ENCODE measurements around the gene PCDHGB3.
"Not testable (repeated sequence)": the region's sequence is repeated elsewhere in the genome, so short reads cannot be mapped to it uniquely, and the experiment has no call there.

The PCDHGB3 gene

GRCh38 chr5:141393267-141393666, 23.2 kb downstream of the PCDHGB3 start:
- DNase-seq: no peak

- not testable (repeated sequence) for DNase-seq
Observed at GRCh38 chr5:141394401-141395187, 24.6 kb downstream of the PCDHGB3 start.

DNA sequence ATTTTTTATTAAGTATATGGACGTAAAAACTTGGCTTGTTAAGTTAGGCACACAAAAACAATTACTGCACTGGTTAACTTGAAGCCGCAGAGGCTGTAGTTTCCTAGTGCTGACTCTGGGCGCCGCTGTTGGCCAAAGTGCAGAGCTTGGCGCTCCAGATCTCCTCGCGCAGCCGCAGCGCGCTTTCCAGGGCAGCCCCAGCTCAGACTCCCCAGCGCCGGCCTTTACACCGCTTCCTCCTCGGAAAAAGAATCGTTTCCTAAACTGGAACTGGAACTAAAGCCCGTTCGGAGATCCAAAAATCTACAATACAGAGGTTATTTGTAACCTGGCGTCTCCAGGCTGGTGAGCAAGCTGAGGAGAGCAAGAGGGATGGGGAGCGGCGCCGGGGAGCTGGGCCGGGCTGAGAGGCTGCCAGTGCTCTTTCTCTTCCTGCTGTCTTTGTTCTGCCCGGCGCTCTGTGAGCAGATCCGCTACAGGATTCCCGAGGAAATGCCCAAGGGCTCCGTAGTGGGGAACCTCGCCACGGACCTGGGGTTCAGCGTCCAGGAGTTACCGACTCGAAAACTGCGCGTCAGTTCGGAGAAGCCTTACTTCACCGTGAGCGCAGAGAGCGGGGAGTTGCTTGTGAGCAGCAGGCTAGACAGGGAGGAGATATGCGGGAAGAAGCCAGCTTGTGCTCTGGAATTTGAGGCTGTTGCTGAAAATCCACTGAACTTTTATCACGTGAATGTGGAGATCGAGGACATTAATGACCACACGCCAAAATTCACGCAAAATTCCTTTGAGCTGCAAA, 27.9 kb downstream of the PCDHGB3 start, which contains the start of gene PCDHGB5:
TSS of gene PCDHGB5 (plus strand) at position 192 of the 796 bp plus-strand sequence. CDS start at position 373, 181 bp downstream.
- peak; percentile 53 to 75 (median 72) for DNase-seq

- DNase-seq: no peak
Observed at GRCh38 chr5:141398608-141399007, 28.6 kb downstream of the PCDHGB3 start.

DNA sequence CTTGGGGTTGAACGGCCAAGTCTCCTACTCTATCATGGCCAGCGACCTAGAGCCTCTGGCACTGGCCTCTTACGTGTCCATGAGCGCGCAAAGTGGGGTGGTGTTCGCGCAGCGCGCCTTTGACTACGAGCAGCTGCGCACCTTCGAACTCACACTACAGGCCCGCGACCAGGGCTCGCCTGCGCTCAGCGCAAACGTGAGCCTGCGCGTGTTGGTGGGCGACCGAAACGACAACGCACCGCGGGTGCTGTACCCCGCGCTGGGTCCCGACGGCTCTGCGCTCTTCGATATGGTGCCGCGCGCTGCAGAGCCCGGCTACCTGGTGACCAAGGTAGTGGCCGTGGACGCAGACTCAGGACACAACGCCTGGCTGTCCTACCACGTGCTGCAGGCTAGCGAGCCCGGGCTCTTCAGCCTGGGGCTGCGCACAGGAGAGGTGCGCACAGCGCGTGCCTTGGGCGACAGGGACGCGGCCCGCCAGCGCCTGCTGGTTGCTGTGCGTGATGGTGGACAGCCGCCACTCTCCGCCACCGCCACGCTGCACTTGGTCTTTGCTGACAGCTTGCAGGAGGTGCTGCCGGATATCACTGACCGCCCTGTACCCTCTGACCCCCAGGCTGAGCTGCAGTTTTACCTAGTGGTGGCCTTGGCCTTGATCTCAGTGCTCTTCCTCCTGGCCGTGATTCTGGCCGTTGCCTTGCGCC, 29.7 kb downstream of the PCDHGB3 start:
- no peak for DNase-seq

- DNase-seq: peak; percentile 34 to 47 (median 44)
Observed at GRCh38 chr5:141402553-141403243, 32.7 kb downstream of the PCDHGB3 start, which contains the start of gene PCDHGA9. Gene PCDHGA9 (plus strand): TSS chr5:141402778. CDS start chr5:141402953, 175 bp downstream.

DNA sequence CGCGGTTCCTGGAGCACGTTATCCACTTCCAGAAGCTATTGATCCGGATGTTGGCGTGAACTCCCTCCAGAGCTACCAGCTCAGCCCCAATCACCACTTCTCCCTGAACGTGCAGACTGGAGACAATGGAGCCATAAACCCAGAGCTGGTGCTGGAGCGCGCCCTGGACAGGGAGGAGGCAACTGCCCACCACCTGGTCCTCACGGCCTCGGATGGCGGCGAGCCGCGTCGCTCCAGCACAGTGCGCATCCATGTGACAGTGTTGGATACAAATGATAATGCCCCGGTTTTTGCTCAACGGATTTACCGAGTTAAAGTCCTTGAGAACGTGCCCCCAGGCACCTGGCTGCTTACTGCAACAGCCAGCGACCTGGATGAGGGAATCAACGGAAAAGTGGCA, 33.3 kb downstream of the PCDHGB3 start:
- DNase-seq: no peak

DNA sequence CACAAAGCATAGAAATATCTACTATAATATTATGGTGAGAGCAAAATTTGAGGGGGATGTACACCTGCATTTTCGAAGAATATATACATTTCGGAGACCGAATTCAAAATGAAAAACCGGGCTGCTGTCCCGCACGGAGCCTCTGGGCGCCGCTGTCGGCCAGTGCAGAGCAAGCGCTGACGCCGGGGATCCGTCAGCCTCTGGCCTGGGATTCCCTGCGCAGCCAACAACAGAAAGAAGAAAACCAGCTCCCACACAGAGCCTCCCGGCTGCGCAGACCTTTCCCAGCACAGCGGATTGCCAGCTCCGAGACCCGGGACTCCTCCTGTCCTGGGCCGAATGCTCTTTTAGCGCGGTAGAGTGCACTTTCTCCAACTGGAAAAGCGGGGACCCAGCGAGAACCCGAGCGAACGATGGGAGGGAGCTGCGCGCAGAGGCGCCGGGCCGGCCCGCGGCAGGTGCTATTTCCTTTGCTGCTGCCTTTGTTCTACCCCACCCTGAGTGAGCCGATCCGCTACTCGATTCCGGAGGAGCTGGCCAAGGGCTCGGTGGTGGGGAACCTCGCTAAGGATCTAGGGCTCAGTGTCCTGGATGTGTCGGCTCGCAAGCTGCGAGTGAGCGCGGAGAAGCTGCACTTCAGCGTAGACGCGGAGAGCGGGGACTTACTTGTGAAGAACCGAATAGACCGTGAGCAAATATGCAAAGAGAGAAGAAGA, 37.9 kb downstream of the PCDHGB3 start, which contains the start of gene PCDHGB6:
TSS of gene PCDHGB6 (plus strand) at position 232 of the 716 bp plus-strand sequence. CDS start at position 414, 182 bp downstream.
- DNase-seq: peak; percentile 61 to 84 (median 73)

GRCh38 chr5:141409598-141410306, 39.7 kb downstream of the PCDHGB3 start:
- DNase-seq: no peak

- no peak for DNase-seq
Observed at GRCh38 chr5:141411575-141411974, 41.5 kb downstream of the PCDHGB3 start.

DNA sequence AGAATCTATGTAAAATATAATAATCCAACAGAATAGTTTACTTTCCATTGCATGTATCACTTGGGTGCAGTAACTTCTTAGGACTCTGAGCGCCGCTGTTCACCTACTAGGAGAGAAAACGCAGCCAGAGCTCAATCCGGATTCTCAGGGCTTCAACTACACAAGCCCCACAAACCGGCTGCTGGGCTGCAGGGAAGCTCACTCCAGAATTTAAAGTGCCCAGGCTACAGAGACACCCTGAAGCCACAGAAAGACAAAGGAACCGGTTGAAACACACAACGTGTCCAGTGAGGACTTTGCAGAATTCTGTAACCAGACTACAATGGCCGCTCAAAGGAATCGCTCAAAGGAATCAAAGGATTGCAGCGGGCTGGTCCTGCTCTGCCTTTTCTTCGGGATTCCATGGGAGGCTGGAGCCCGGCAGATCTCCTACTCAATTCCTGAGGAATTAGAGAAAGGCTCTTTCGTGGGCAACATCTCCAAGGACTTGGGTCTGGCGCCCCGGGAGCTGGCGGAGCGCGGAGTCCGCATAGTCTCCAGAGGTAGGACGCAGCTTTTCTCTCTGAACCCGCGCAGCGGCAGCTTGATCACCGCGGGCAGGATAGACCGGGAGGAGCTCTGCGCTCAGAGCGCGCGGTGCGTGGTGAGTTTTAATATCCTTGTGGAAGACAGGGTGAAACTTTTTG, 43.0 kb downstream of the PCDHGB3 start, which contains the start of gene PCDHGA10:
TSS of gene PCDHGA10 (plus strand) at position 134 of the 686 bp plus-strand sequence. CDS start at position 323, 189 bp downstream.
- DNase-seq: peak; percentile 77 to 79 (median 79)

DNA sequence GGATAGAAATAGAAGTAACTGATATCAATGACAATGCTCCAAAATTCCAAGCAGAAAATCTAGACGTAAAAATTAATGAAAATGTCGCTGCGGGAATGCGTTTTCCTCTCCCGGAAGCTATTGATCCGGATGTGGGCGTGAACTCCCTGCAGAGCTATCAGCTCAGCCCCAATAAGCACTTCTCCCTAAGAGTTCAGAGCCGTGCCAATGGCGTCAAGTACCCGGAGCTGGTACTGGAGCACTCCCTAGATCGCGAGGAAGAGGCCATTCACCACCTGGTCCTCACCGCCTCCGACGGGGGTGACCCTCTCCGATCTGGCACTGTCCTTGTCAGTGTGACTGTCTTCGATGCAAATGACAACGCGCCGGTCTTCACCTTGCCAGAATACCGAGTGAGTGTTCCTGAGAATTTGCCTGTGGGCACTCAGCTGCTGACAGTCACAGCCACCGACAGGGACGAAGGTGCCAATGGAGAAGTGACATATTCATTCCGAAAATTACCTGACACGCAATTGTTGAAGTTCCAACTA, 43.6 kb downstream of the PCDHGB3 start:
- DNase-seq: no peak

GRCh38 chr5:141414548-141415274, 44.7 kb downstream of the PCDHGB3 start:
- not testable (repeated sequence) for DNase-seq

GRCh38 chr5:141415275-141415618, 45.2 kb downstream of the PCDHGB3 start:
- not testable (repeated sequence) for DNase-seq

DNA sequence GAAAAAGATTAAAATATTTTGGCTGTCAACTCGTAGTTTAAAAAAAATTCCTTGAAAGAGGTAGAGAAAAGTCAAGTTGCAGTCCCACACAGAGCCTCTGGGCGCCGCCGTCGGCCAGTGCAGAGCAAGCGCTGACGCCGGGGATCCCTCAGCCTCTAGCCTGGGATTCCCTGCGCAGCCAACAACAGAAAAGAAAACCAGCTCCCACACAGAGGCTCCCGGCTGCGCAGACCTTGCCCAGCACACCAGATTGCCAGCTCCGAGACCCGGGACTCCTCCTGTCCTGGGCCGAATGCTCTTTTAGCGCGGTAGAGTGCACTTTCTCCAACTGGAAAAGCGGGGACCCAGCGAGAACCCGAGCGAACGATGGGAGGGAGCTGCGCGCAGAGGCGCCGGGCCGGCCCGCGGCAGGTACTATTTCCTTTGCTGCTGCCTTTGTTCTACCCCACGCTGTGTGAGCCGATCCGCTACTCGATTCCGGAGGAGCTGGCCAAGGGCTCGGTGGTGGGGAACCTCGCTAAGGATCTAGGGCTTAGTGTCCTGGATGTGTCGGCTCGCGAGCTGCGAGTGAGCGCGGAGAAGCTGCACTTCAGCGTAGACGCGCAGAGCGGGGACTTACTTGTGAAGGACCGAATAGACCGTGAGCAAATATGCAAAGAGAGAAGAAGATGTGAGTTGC, 47.6 kb downstream of the PCDHGB3 start, which contains the start of gene PCDHGB7:
TSS of gene PCDHGB7 (plus strand) at position 184 of the 679 bp plus-strand sequence. CDS start at position 367, 183 bp downstream.
- DNase-seq: peak; percentile 87 to 94 (median 93)

- DNase-seq: no peak
Observed at GRCh38 chr5:141419074-141419880, 49.2 kb downstream of the PCDHGB3 start.

- DNase-seq: peak; percentile 81 to 88 (median 88)
Observed at GRCh38 chr5:141420855-141421488, 50.9 kb downstream of the PCDHGB3 start, which contains the start of gene PCDHGA11. Gene PCDHGA11 (plus strand): TSS chr5:141421051. CDS start chr5:141421228, 177 bp downstream.

Measured in suppressor macrophage treated with lipopolysaccharide for 1 hour (primary cell).